NCI-H2227 (cell line): ENCODE results near the gene SND1.
"Not testable (repeated sequence)": the region's sequence is repeated elsewhere in the genome, so short reads cannot be mapped to it uniquely, and the experiment has no call there.

Experiments used
- DNase-seq: peaks from one replicate; lab custom pipeline; 2025; ENCODE audit not compliant: unreplicated experiment; lab: John Stamatoyannopoulos, UW

The SND1 gene

GRCh38 chr7:127824682-127825081 lies 172.7 kb downstream of the SND1 start:
- no peak for DNase-seq

- no peak for DNase-seq
Observed at GRCh38 chr7:127828843-127829500, 177.0 kb downstream of the SND1 start.

GRCh38 chr7:127831318-127832219 lies 179.6 kb downstream of the SND1 start:
- no peak for DNase-seq

- DNase-seq = no peak
Observed at GRCh38 chr7:127832592-127832991, 180.6 kb downstream of the SND1 start.

- no peak for DNase-seq
Observed at GRCh38 chr7:127833641-127834040, 181.6 kb downstream of the SND1 start.

- DNase-seq = no peak
Observed at GRCh38 chr7:127835679-127836078, 183.7 kb downstream of the SND1 start.

- DNase-seq = not testable (repeated sequence)
Observed at GRCh38 chr7:127837816-127838410, 185.9 kb downstream of the SND1 start.

GRCh38 chr7:127838816-127839415 lies 186.9 kb downstream of the SND1 start:
- DNase-seq = no peak

- no peak for DNase-seq
Observed at GRCh38 chr7:127840226-127840951, 188.4 kb downstream of the SND1 start.

- DNase-seq = no peak
Observed at GRCh38 chr7:127844165-127844564, 192.2 kb downstream of the SND1 start.

GRCh38 chr7:127844707-127845331 lies 192.8 kb downstream of the SND1 start:
- DNase-seq = peak; percentile 8

GRCh38 chr7:127845522-127846214 lies 193.7 kb downstream of the SND1 start:
- no peak for DNase-seq

GRCh38 chr7:127847641-127848040 lies 195.6 kb downstream of the SND1 start:
- DNase-seq = no peak

GRCh38 chr7:127848241-127848640 lies 196.2 kb downstream of the SND1 start:
- DNase-seq = no peak

- DNase-seq = no peak
Observed at GRCh38 chr7:127850195-127850594, 198.2 kb downstream of the SND1 start.

- no peak for DNase-seq
Observed at GRCh38 chr7:127854383-127854782, 202.4 kb downstream of the SND1 start.

GRCh38 chr7:127857464-127857841 lies 205.5 kb downstream of the SND1 start:
- DNase-seq = no peak

GRCh38 chr7:127858091-127858914 lies 206.3 kb downstream of the SND1 start:
- DNase-seq = no peak

GRCh38 chr7:127858915-127859189 lies 206.9 kb downstream of the SND1 start:
- DNase-seq = no peak
